ENCODE measurements around the gene SLC13A4.
"Not testable (repeated sequence)": the region's sequence is repeated elsewhere in the genome, so short reads cannot be mapped to it uniquely, and the experiment has no call there.

Gene SLC13A4

GRCh38 chr7:135659159-135659846, 68.7 kb downstream of the SLC13A4 start:
- DNase-seq, result peak; percentile 74

- no peak for DNase-seq
Measured at GRCh38 chr7:135658564-135658963, 69.4 kb downstream of the SLC13A4 start.

- DNase-seq, result peak; percentile 94
Measured at GRCh38 chr7:135653340-135654080, 74.5 kb downstream of the SLC13A4 start.

- no peak for DNase-seq
Measured at GRCh38 chr7:135650831-135651573, 77.0 kb downstream of the SLC13A4 start.

GRCh38 chr7:135648235-135648634, 79.8 kb downstream of the SLC13A4 start:
- DNase-seq, result no peak

- DNase-seq, result no peak
Measured at GRCh38 chr7:135647755-135648154, 80.2 kb downstream of the SLC13A4 start.

GRCh38 chr7:135645296-135645904, 82.6 kb downstream of the SLC13A4 start:
- peak; percentile 83 for DNase-seq

GRCh38 chr7:135644729-135645128, 83.3 kb downstream of the SLC13A4 start:
- DNase-seq, result no peak

- no peak for DNase-seq
Measured at GRCh38 chr7:135644154-135644553, 83.8 kb downstream of the SLC13A4 start.

- DNase-seq, result not testable (repeated sequence)
Measured at GRCh38 chr7:135639690-135640089, 88.3 kb downstream of the SLC13A4 start.

- DNase-seq, result no peak
Measured at GRCh38 chr7:135634191-135634878, 93.7 kb downstream of the SLC13A4 start.

Data from DMS53 (cell line).